Activated naive CD8-positive, alpha-beta T cell (primary cell): ENCODE results near the gene ATP5PF.
"Not testable (repeated sequence)": the region's sequence is repeated elsewhere in the genome, so short reads cannot be mapped to it uniquely, and the experiment has no call there.

Source experiments
- H3K27ac Mint-ChIP-seq: one replicate; pipeline ENCODE4 v1.8.0; 2021; ENCODE audit warnings: mixed read lengths
- H3K27me3 Mint-ChIP-seq: one replicate; pipeline ENCODE4 v1.8.0; 2021; ENCODE audit warnings: mixed read lengths
- H3K36me3 Mint-ChIP-seq: one replicate; pipeline ENCODE4 v1.8.0; 2021; ENCODE audit warnings: mixed read lengths
- H3K4me1 Mint-ChIP-seq: one replicate; pipeline ENCODE4 v1.8.0; 2021; ENCODE audit warnings: low read depth, mixed read lengths
- H3K4me3 Mint-ChIP-seq: one replicate; pipeline ENCODE4 v1.8.0; 2021; ENCODE audit warnings: mild to moderate bottlenecking, mixed read lengths
- H3K9me3 Mint-ChIP-seq: one replicate; pipeline ENCODE4 v1.8.0; 2021; ENCODE audit warnings: low read depth, mixed read lengths

ATP5PF gene

GRCh38 chr21:25734904-25735645, at the start of gene ATP5PF, which contains the start of gene GABPA:
Gene ATP5PF, minus strand, starts transcription at chr21:25734904. Its CDS starts 5,110 bp downstream, at chr21:25729794.
Gene GABPA, plus strand, starts transcription at chr21:25734972. Its CDS starts 6,627 bp downstream, at chr21:25741599.
- Mint-ChIP-seq H3K4me3 (peak within 1 kb of the TSS; percentile 99), H3K27ac (peak within 1 kb of the TSS; percentile 100), H3K9me3 (no peaks in the 10 kb centered on the region), H3K27me3 (no peaks in the 10 kb centered on the region), H3K36me3 (peaks cover 4% of the 10 kb centered on the region), H3K4me1 (peaks cover 57% of the 10 kb centered on the region)

- H3K27ac Mint-ChIP-seq, H3K36me3 Mint-ChIP-seq, H3K27me3 Mint-ChIP-seq, H3K9me3 Mint-ChIP-seq, H3K4me1 Mint-ChIP-seq, H3K4me3 Mint-ChIP-seq: not testable (repeated sequence)
Observed at GRCh38 chr21:25778126-25778875, 43.6 kb upstream of the ATP5PF start.

GRCh38 chr21:25776440-25776839, 41.7 kb upstream of the ATP5PF start:
- H3K4me1 Mint-ChIP-seq: peaks cover 3% of the 10 kb centered on the region
- no peaks in the 10 kb centered on the region for H3K27me3 Mint-ChIP-seq
- no peaks in the 10 kb centered on the region for H3K9me3 Mint-ChIP-seq
- H3K27ac Mint-ChIP-seq: no peak overlapping the region
- H3K4me3 Mint-ChIP-seq: no peak overlapping the region
- H3K36me3 Mint-ChIP-seq: no peaks in the 10 kb centered on the region

GRCh38 chr21:25772686-25773085, 38.0 kb upstream of the ATP5PF start:
- Mint-ChIP-seq H3K36me3 (peaks cover 3% of the 10 kb centered on the region), H3K9me3 (no peaks in the 10 kb centered on the region), H3K4me1 (peaks cover 3% of the 10 kb centered on the region), H3K4me3 (no peak overlapping the region), H3K27me3 (no peaks in the 10 kb centered on the region), H3K27ac (no peak overlapping the region)

- Mint-ChIP-seq H3K9me3 (no peaks in the 10 kb centered on the region), H3K36me3 (peaks cover 12% of the 10 kb centered on the region), H3K4me1 (peaks cover 3% of the 10 kb centered on the region), H3K27me3 (no peaks in the 10 kb centered on the region), H3K4me3 (no peak overlapping the region), H3K27ac (no peak overlapping the region)
Observed at GRCh38 chr21:25767921-25768320, 33.2 kb upstream of the ATP5PF start.

GRCh38 chr21:25764065-25764464, 29.4 kb upstream of the ATP5PF start:
- H3K4me1 Mint-ChIP-seq: peaks cover 5% of the 10 kb centered on the region
- H3K27ac Mint-ChIP-seq: no peak overlapping the region
- no peaks in the 10 kb centered on the region for H3K9me3 Mint-ChIP-seq
- no peaks in the 10 kb centered on the region for H3K27me3 Mint-ChIP-seq
- no peak overlapping the region for H3K4me3 Mint-ChIP-seq
- peaks cover 21% of the 10 kb centered on the region for H3K36me3 Mint-ChIP-seq

- H3K27ac Mint-ChIP-seq: no peak overlapping the region
- H3K4me1 Mint-ChIP-seq: peaks cover 16% of the 10 kb centered on the region
- H3K4me3 Mint-ChIP-seq: no peak overlapping the region
- peaks cover 19% of the 10 kb centered on the region for H3K36me3 Mint-ChIP-seq
- no peaks in the 10 kb centered on the region for H3K27me3 Mint-ChIP-seq
- H3K9me3 Mint-ChIP-seq: no peaks in the 10 kb centered on the region
Observed at GRCh38 chr21:25760677-25761076, 26.0 kb upstream of the ATP5PF start.

- H3K27ac Mint-ChIP-seq: no peak overlapping the region
- no peak overlapping the region for H3K4me3 Mint-ChIP-seq
- no peaks in the 10 kb centered on the region for H3K9me3 Mint-ChIP-seq
- H3K27me3 Mint-ChIP-seq: no peaks in the 10 kb centered on the region
- H3K36me3 Mint-ChIP-seq: peaks cover 19% of the 10 kb centered on the region
- H3K4me1 Mint-ChIP-seq: peaks cover 18% of the 10 kb centered on the region
Observed at GRCh38 chr21:25760061-25760460, 25.4 kb upstream of the ATP5PF start.

- no peaks in the 10 kb centered on the region for H3K9me3 Mint-ChIP-seq
- H3K4me3 Mint-ChIP-seq: no peak overlapping the region
- peaks cover 18% of the 10 kb centered on the region for H3K4me1 Mint-ChIP-seq
- no peaks in the 10 kb centered on the region for H3K27me3 Mint-ChIP-seq
- H3K27ac Mint-ChIP-seq: no peak overlapping the region
- H3K36me3 Mint-ChIP-seq: peaks cover 19% of the 10 kb centered on the region
Observed at GRCh38 chr21:25759573-25759972, 24.9 kb upstream of the ATP5PF start.

GRCh38 chr21:25757531-25757930, 22.8 kb upstream of the ATP5PF start:
- Mint-ChIP-seq H3K27ac (peak overlapping the region; percentile 22), H3K4me3 (no peak overlapping the region), H3K4me1 (peaks cover 18% of the 10 kb centered on the region), H3K27me3 (no peaks in the 10 kb centered on the region), H3K36me3 (peaks cover 17% of the 10 kb centered on the region), H3K9me3 (no peaks in the 10 kb centered on the region)

- H3K4me1 Mint-ChIP-seq: peaks cover 18% of the 10 kb centered on the region
- no peaks in the 10 kb centered on the region for H3K9me3 Mint-ChIP-seq
- no peak overlapping the region for H3K27ac Mint-ChIP-seq
- peaks cover 20% of the 10 kb centered on the region for H3K36me3 Mint-ChIP-seq
- no peaks in the 10 kb centered on the region for H3K27me3 Mint-ChIP-seq
- H3K4me3 Mint-ChIP-seq: no peak overlapping the region
Observed at GRCh38 chr21:25756190-25756932, 21.7 kb upstream of the ATP5PF start.

GRCh38 chr21:25752416-25752815, 17.7 kb upstream of the ATP5PF start:
- Mint-ChIP-seq H3K36me3 (peaks cover 15% of the 10 kb centered on the region), H3K9me3 (no peaks in the 10 kb centered on the region), H3K4me3 (no peak overlapping the region), H3K27me3 (no peaks in the 10 kb centered on the region), H3K4me1 (peaks cover 29% of the 10 kb centered on the region), H3K27ac (no peak overlapping the region)

GRCh38 chr21:25750085-25750484, 15.4 kb upstream of the ATP5PF start:
- Mint-ChIP-seq H3K4me1 (peaks cover 15% of the 10 kb centered on the region), H3K27me3 (no peaks in the 10 kb centered on the region), H3K9me3 (no peaks in the 10 kb centered on the region), H3K36me3 (peaks cover 12% of the 10 kb centered on the region), H3K27ac (peak overlapping the region; percentile 87), H3K4me3 (no peak overlapping the region)

- H3K36me3 Mint-ChIP-seq: peaks cover 8% of the 10 kb centered on the region
- peaks cover 28% of the 10 kb centered on the region for H3K4me1 Mint-ChIP-seq
- no peaks in the 10 kb centered on the region for H3K9me3 Mint-ChIP-seq
- H3K27me3 Mint-ChIP-seq: no peaks in the 10 kb centered on the region
- no peak overlapping the region for H3K27ac Mint-ChIP-seq
- H3K4me3 Mint-ChIP-seq: no peak overlapping the region
Observed at GRCh38 chr21:25744854-25745253, 10.2 kb upstream of the ATP5PF start.

GRCh38 chr21:25742900-25743299, 8.2 kb upstream of the ATP5PF start:
- Mint-ChIP-seq H3K27ac (no peak overlapping the region), H3K4me3 (no peak overlapping the region), H3K27me3 (no peaks in the 10 kb centered on the region), H3K9me3 (no peaks in the 10 kb centered on the region), H3K4me1 (peaks cover 37% of the 10 kb centered on the region), H3K36me3 (peaks cover 6% of the 10 kb centered on the region)
